ENCODE measurements around the gene WDR87.

The WDR87 gene

DNA sequence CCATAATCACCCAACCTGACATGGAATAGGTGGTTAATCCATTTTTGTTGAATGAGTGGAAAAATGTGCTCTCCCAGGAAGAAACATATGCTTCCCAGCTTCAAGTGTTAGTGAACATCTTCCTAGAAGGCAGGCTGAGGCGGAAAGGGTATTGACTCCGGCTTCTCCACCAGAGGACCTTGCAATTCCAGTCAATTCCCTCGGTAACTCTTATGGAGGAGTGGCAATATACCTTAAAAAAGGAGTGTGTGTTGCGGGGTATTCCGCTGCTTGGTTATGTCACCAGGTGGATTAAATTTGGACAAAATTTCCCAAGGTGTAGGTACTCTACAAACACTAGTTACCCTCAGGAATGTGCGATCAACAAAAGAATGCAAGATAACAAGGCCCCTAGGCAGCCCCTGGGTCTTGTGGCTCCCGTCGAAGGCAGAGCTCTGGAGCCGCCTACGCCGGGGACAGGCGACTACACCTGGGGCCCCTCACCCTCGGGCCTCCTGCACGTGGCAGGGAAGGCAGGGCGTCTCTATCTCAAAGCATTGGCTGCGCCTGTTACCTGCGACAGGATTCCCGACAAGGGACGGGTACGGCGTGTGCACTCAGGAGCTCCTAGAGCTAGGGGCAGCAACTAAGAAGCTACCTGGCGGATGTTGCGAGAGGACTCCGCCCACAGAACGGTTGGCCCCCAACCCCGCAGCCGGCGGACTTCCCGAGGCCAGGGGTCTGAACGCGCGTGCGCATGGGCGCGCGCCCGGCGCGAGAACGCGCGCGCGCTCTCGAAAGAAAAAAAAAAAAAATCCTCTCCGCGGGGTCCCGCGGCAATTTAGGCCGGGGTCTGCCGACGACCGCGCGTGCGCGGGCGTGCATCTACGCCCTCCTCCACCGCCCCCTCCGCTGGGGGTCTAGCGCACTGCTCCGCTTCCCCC is at the start of gene WDR87:
TSS of gene WDR87 (minus strand) at position 649 of the 923 bp plus-strand sequence. CDS start 8,355 bp downstream, outside the sequence.
- no peak for DNase-seq (ENCODE audit: low spot score)

DNA sequence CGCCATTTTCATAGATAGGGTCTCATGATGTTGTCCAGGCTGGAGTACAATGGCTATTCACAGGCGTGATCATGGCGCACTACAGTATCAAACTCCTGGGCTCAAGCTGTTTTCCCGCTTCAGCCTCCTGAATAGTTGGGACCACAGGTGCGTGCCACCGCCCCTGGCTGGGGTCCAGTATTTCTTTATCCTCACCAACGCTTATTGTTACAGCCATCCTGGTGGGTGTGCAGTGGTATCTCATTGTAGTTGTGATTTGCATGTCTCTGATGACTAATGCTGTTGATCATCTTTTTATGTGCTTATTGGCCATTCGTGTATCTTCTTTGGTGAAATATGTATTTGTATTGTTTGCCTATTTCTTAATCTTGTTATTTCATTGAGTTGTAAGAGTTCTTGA is 49.6 kb upstream of the WDR87 start:
- DNase-seq (ENCODE audit: low spot score) = no peak

GRCh38 chr19:37954421-37954874 is 48.1 kb upstream of the WDR87 start:
- DNase-seq (ENCODE audit: low spot score) = no peak

GRCh38 chr19:37953918-37954303 is 47.5 kb upstream of the WDR87 start:
- no peak for DNase-seq (ENCODE audit: low spot score)

GRCh38 chr19:37953171-37953917 is 47.0 kb upstream of the WDR87 start:
- no peak for DNase-seq (ENCODE audit: low spot score)

DNA sequence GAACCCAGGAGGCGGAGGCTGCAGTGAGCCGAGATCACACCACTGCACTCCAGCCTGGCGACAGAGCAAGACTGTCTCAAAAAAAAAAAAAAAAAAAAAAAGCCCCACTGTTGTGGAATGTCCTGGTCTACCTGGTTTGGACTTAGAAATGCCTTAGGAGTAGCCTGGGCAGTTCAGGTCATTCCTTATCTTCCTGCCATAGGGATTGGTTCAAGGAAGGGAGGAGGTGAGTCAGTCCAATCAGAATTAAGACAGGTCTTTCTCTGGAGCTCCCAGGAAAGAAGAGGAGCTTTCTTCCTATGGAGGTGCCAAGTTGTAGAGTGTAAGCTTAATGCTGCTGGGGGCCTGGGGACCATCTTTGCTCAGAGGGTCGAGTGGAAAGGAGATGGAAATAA is 45.4 kb upstream of the WDR87 start:
- no peak for DNase-seq (ENCODE audit: low spot score)

DNA sequence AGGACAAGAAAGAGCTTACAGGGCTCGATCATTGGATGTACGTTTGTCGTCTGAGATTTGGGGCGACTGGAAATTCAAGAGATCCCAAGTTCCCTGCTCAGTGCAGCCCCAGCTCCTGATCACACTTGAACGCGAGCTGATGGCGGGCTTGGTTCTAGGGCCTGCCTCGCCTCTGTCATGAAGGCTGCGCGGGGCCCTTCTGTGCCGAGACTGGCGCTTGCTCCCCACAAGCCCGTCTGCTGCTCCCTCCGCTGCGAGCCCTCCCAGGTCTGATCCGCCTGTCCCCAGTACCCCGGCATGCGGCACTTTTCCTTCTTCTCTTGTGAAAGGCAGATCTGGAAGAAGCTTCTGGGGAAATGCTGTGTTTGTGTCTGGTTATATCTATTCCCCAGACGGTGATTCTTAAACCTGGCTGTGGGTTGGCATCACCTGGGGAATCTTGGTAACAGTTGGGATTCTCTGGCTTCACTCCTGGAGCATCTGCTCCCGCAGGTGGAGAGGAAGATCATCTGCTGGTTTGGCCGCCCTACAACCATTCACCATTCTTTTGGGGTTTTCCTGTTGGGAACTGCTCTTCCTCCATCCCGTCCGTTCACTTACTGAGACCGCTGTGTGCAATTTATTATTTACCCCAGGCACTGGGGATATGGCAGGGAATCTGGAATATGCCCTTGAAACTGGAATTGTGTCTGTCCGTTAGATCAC is 44.2 kb upstream of the WDR87 start:
- DNase-seq (ENCODE audit: low spot score) = no peak

DNA sequence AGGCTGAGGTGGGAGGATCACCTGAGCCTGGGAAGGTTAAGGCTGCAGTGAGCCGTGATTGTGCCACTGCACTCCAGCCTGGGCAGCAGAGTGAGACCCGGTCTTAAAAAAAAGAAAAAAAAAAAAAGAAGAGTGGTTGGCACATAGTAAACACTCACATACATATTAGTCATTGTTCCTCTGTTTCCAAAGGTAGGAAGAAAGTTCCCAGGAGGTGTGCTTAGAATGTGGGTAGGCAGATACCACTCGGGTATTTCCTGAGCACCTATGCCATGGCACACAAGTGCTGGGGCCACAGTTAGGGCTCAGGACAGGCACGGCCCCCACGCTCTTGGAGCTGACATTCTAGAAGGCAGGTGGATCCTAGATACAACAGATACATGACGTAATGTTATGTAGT is 42.0 kb upstream of the WDR87 start:
- DNase-seq (ENCODE audit: low spot score) = no peak

- no peak for DNase-seq (ENCODE audit: low spot score)
Observed at GRCh38 chr19:37947778-37948177, 41.4 kb upstream of the WDR87 start.

DNA sequence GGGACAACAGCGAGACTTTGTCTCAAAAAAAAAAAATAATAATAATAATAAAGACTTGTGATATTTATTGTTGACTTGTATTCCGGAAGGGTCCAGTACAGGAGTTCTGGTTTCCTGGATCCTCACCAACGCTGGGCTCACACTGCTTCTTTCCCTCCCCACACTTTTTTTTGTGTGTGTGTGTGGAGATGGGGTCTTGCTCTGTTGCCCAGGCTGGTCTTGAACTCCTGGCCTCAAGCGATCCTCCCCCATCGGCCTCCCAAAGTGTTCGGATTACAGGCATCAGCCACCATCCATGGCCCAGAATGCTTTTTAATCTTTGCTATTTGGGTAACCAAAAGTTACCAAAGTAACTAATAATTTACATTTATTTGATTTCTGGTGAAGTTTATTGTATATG is 39.7 kb upstream of the WDR87 start:
- no peak for DNase-seq (ENCODE audit: low spot score)

DNA sequence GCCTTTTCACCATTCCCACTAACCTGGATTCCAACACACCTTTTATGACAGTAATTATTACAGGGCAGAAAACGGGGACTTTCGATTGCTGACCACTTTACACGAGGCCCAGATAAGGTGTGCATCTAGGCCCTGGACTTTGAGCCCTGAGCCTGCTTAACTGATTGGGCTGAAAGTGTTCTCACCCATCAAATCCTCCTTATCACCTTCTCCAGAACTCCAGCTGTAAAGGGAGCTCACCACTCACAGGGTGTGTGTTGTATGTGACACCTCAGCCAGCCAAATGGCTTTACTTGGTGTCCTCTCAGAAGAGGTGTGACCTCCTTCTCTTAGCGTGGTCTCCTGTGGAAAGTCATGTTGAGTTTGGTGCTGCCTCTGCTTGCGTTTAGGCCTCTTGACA is 37.1 kb upstream of the WDR87 start:
- DNase-seq (ENCODE audit: low spot score) = no peak

- DNase-seq (ENCODE audit: low spot score) = no peak
Observed at GRCh38 chr19:37942516-37942902, 36.1 kb upstream of the WDR87 start.

GRCh38 chr19:37941782-37942515 is 35.6 kb upstream of the WDR87 start:
- no peak for DNase-seq (ENCODE audit: low spot score)

DNA sequence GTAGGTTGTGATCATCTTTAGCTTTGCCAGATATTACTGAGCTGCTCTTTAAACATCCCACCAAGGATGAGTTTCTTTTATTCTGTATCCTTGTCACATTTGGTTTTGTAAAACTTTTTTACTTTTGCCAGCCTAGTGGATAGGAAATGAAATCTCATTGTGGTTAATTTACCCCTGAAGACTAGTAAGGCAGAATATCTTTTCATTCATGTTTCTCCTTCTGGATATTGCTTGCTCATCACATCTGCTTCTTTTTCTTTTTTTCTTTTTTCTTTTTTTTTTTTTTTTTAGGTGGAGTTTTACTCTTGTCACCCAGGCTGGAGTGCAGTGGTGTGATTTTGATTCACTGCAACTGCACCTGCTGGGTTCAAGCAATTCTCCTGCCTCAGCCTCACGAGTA is 32.0 kb upstream of the WDR87 start:
- DNase-seq (ENCODE audit: low spot score) = no peak

- no peak for DNase-seq (ENCODE audit: low spot score)
Observed at GRCh38 chr19:37936886-37937285, 30.5 kb upstream of the WDR87 start.

GRCh38 chr19:37936166-37936565 is 29.8 kb upstream of the WDR87 start:
- no peak for DNase-seq (ENCODE audit: low spot score)

DNA sequence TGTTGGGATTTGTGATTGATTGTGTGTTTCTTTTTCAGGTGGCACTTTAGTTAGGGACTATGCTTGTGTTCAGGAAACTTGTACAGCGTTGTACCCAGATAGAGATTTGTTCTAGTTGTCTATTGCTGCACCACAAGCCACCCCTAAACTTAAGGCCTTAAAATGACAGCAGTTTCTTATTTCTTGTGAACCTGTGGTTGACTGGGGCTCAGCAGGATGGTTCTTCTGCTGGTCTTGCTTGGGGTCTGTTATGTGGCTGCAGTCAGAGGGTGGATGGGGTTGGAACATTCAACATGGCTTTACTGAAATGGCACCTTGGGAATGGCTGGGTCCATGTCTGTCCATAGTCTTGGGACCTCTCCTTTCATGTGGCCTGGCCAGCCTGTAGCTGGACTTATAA is 28.9 kb upstream of the WDR87 start:
- no peak for DNase-seq (ENCODE audit: low spot score)

DNA sequence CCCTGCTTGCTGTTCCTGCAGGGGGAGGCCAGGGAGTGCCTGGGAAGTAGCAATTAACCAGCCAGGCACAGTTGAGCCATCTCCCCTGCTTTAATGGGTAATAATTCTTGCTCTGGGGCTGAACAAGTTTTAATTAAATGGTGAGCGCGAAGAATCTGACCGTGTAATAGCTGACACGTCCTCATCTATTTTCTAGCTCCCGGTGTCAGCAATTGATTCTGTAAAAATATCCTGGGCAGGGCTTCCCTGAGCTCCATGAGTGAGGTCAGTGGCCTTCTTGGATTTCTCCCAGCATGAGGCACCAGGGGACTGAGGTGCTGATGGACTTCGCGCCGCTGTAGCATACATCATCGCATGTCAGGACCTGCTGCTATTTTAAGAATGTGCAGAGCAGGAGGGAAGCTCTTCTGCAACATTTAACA is 27.6 kb upstream of the WDR87 start:
- no peak for DNase-seq (ENCODE audit: low spot score)

GRCh38 chr19:37932985-37933936 is 26.9 kb upstream of the WDR87 start:
- no peak for DNase-seq (ENCODE audit: low spot score)

DNA sequence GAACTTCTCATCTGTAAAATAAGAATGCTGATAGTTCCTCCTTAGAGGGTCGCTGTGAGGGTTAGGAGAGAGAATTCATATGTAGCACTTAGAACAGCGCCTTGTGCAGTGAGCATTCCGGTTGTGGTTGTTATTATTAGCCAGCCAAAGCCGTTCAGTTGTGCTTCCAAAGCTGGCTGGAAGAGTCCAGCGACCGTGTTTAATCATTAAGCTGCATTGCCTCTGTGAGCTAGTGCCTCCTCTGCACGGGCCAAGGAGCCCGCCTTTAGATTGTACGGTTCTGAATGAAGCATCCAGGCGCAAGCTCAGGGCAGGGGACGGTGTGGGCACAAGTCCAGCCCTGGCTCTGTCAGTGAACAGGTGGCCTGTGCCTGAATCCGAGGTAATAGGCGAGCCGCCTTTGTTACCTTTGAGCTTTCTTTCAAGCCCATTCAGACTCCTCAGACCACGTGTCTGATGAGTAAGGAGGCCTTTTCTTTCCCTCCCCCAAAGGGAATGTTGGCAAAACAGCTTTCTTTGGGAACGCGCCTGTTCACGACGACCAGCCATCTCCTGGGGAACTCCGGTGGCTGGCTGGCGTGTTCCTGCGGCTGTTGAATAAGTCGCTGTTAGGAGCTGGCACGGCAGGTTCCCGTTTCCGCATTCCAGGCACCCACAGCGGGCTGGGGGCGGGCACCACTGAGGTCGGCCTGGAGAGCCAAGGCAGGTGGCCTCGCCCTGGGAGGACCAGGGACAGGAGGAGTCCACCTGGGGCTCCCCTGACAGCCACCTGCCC is 25.7 kb upstream of the WDR87 start:
- DNase-seq (ENCODE audit: low spot score) = no peak
